GM19438 (cell line): ENCODE measurements around the gene IQSEC3.
"Not testable (repeated sequence)": the region's sequence is repeated elsewhere in the genome, so short reads cannot be mapped to it uniquely, and the experiment has no call there.

Experiments used
- ATAC-seq: cut with Tn5 transposase; IDR thresholded peaks from one replicate; pipeline ENCODE4 v1.9.1; 2021; ENCODE audit warnings: low read depth; ENCODE audit not compliant: unreplicated experiment

The IQSEC3 gene

GRCh38 chr12:66428-66781 lies at the start of gene IQSEC3:
Gene IQSEC3, plus strand, starts transcription at chr12:66767. Its CDS starts 116 bp downstream, at chr12:66883.
- not testable (repeated sequence) for ATAC-seq

- ATAC-seq = not testable (repeated sequence)
These were observed 48.9 kb upstream of the IQSEC3 start for GRCh38 chr12:17370-18340.

GRCh38 chr12:18821-19567 lies 47.6 kb upstream of the IQSEC3 start:
- not testable (repeated sequence) for ATAC-seq

- not testable (repeated sequence) for ATAC-seq
These were observed 46.7 kb upstream of the IQSEC3 start for GRCh38 chr12:19906-20305.

GRCh38 chr12:20757-21156 lies 45.8 kb upstream of the IQSEC3 start:
- no peak for ATAC-seq

GRCh38 chr12:21301-22189 lies 45.0 kb upstream of the IQSEC3 start:
- ATAC-seq = no peak

- no peak for ATAC-seq
These were observed 44.4 kb upstream of the IQSEC3 start for GRCh38 chr12:22190-22529.

- no peak for ATAC-seq
These were observed 43.9 kb upstream of the IQSEC3 start for GRCh38 chr12:22530-23201.

GRCh38 chr12:27904-28303 lies 38.7 kb upstream of the IQSEC3 start:
- ATAC-seq = not testable (repeated sequence)

GRCh38 chr12:38775-39174 lies 27.8 kb upstream of the IQSEC3 start:
- ATAC-seq = not testable (repeated sequence)

GRCh38 chr12:39555-40265 lies 26.9 kb upstream of the IQSEC3 start:
- ATAC-seq = not testable (repeated sequence)

- not testable (repeated sequence) for ATAC-seq
These were observed 22.2 kb upstream of the IQSEC3 start for GRCh38 chr12:44352-44751.

- not testable (repeated sequence) for ATAC-seq
These were observed 21.2 kb upstream of the IQSEC3 start for GRCh38 chr12:45235-45990.

- ATAC-seq = not testable (repeated sequence)
These were observed 20.6 kb upstream of the IQSEC3 start for GRCh38 chr12:45991-46358.

- not testable (repeated sequence) for ATAC-seq
These were observed 20.0 kb upstream of the IQSEC3 start for GRCh38 chr12:46542-46941.

- ATAC-seq = not testable (repeated sequence)
These were observed 18.8 kb upstream of the IQSEC3 start for GRCh38 chr12:47699-48226.

- ATAC-seq = not testable (repeated sequence)
These were observed 17.4 kb upstream of the IQSEC3 start for GRCh38 chr12:49149-49548.

GRCh38 chr12:51087-51486 lies 15.5 kb upstream of the IQSEC3 start:
- ATAC-seq = not testable (repeated sequence)
